ENCODE results near the gene RSPO1. TPM values are rescaled to one million over a fixed set of nuclear protein-coding genes. Genes with fewer than 3 reads are reported as not detected.

The RSPO1 gene
- polyA plus RNA-seq, 1 of the 3 experiments (the other 2 are of a cell fraction), result 0.03 TPM

- CTCF ChIA-PET, result interaction anchor here (0.6 to 13.8 kb wide), 53 partner anchors 8 to 1166 kb away, joined by 3 to 358 read pairs (median 4); partner anchors contain the start of genes DNALI1, GNL2 and RSPO1
- peaks cover 1% of the 10 kb centered on the region; the same call in 1 of the 2 replicates for H3K79me2 ChIP-seq (ENCODE audit: insufficient read depth)
- H3K4me3 ChIP-seq (ENCODE audit: low read depth in 2 of 2, low read length in 1 of 2), result peak overlapping the region in 1 of 2 experiments; percentile 28; a peak in 1 of 4 replicates
- H3K36me3 ChIP-seq (replicated peaks in 1 of 2; ENCODE audit: control insufficient read depth in 1 of 2, insufficient read depth in 2 of 2, low read length in 1 of 2), result peaks cover 29 to 41% of the 10 kb centered on the region in 2 experiments
- TF ChIP-seq CHD2 (IDR thresholded peaks at IDR 0.05; ENCODE audit: low read length, partially characterized antibody) (no peak), ELF1 (IDR thresholded peaks at IDR 0.05) (no peak), RXRA (IDR thresholded peaks at IDR 0.05; ENCODE audit: borderline replicate concordance, low read depth) (no peak), JUND (IDR thresholded peaks at IDR 0.05) (no peak), FOSL2 (IDR thresholded peaks at IDR 0.05; ENCODE audit: borderline replicate concordance, low read depth) (peak; percentile 35; the same call in 1 of the 2 replicates), IRF3 (IDR thresholded peaks at IDR 0.05; ENCODE audit: low read depth, low read length) (no peak), TCF12 (IDR thresholded peaks at IDR 0.05) (no peak), CTCF (IDR thresholded peaks at IDR 0.05) (peak; percentile 95), MAX (IDR thresholded peaks at IDR 0.05; ENCODE audit: low read depth) (no peak), RAD21 (IDR thresholded peaks at IDR 0.05; ENCODE audit: low read length) (peak; percentile 92), GABPA (IDR thresholded peaks at IDR 0.05; ENCODE audit: low read depth) (no peak), SMC3 (IDR thresholded peaks at IDR 0.05; ENCODE audit: low read depth, low read length) (peak; percentile 72), RFX5 (IDR thresholded peaks at IDR 0.05; ENCODE audit: low read length) (peak; percentile 29; the same call in 1 of the 2 replicates)
- H3K4me2 ChIP-seq, result no peak overlapping the region
- H2AFZ ChIP-seq (ENCODE audit: low read depth), result peak overlapping the region; percentile 66
- H3K4me1 ChIP-seq (ENCODE audit: control insufficient read depth in 1 of 2, insufficient read depth in 2 of 2, low read depth in 1 of 2, low read length in 1 of 2), result 0 out of 4 replicates have a peak, but pooled peaks cover 0 to 2% of the 10 kb centered on the region in 2 experiments
- no peaks in the 10 kb centered on the region for H3K9me3 ChIP-seq
- H3F3A ChIP-seq (replicated peaks; ENCODE audit: insufficient read depth), result no peaks in the 10 kb centered on the region
- WGBS (ENCODE audit: low lambda C conversion rate), result 57% methylated on average over 5 of the region's 5 CpGs
- no peak overlapping the region for H3K27ac ChIP-seq (ENCODE audit: low read depth in 2 of 2, low read length in 1 of 2)
- H4K20me1 ChIP-seq (ENCODE audit: insufficient read depth), result no peaks in the 10 kb centered on the region
- no peaks in the 10 kb centered on the region for H3K9me2 ChIP-seq
- H3K27me3 ChIP-seq (ENCODE audit: insufficient read depth), result no peaks in the 10 kb centered on the region
- POLR2A ChIA-PET, result interaction anchor here (1.1 kb wide), 1 partner anchor 81 kb away, joined by 3 read pairs; no protein-coding TSS in a partner anchor
- no peak overlapping the region for H3K9ac ChIP-seq
- peak; percentile 63 for DNase-seq
Measured at GRCh38 chr1:37682334-37682987, 47.8 kb upstream of the RSPO1 start.

- DNase-seq, result no peak
- H3K9me2 ChIP-seq, result no peaks in the 10 kb centered on the region
- no peak overlapping the region for H3K27ac ChIP-seq (ENCODE audit: low read depth in 2 of 2, low read length in 1 of 2)
- H3K27me3 ChIP-seq (ENCODE audit: insufficient read depth), result no peaks in the 10 kb centered on the region
- ChIA-PET CTCF (interaction anchor here (1.0 to 13.8 kb wide), 11 partner anchors 8 to 227 kb away, joined by 3 to 358 read pairs (median 4); partner anchors contain the start of gene MEAF6), POLR2A (no interaction called here)
- no peaks in the 10 kb centered on the region for H3K79me2 ChIP-seq (ENCODE audit: insufficient read depth)
- H3K4me1 ChIP-seq (ENCODE audit: control insufficient read depth in 1 of 2, insufficient read depth in 2 of 2, low read depth in 1 of 2, low read length in 1 of 2), result 0 out of 4 replicates have a peak, but pooled peaks cover 0 to 2% of the 10 kb centered on the region in 2 experiments
- no peaks in the 10 kb centered on the region for H3K9me3 ChIP-seq
- peaks cover 27 to 34% of the 10 kb centered on the region in 2 experiments for H3K36me3 ChIP-seq (replicated peaks in 1 of 2; ENCODE audit: control insufficient read depth in 1 of 2, insufficient read depth in 2 of 2, low read length in 1 of 2)
- no peak overlapping the region for H2AFZ ChIP-seq (ENCODE audit: low read depth)
- no peak overlapping the region for H3K4me2 ChIP-seq
- H4K20me1 ChIP-seq (ENCODE audit: insufficient read depth), result no peaks in the 10 kb centered on the region
- no peaks in the 10 kb centered on the region for H3F3A ChIP-seq (replicated peaks; ENCODE audit: insufficient read depth)
- H3K4me3 ChIP-seq (ENCODE audit: low read depth in 2 of 2, low read length in 1 of 2), result no peak overlapping the region
- 90% methylated on average over 3 of the region's 3 CpGs for WGBS (ENCODE audit: low lambda C conversion rate)
- no peak overlapping the region for H3K9ac ChIP-seq
- TF ChIP-seq TAF1 (IDR thresholded peaks at IDR 0.05; ENCODE audit: borderline replicate concordance, low read depth, low read length) (no peak), NFIC (IDR thresholded peaks at IDR 0.05; ENCODE audit: borderline replicate concordance) (no peak), USF1 (IDR thresholded peaks at IDR 0.05; ENCODE audit: borderline replicate concordance, low read depth) (no peak), MEF2A (IDR thresholded peaks at IDR 0.05; ENCODE audit: borderline replicate concordance, low read depth) (no peak), CTCF (IDR thresholded peaks at IDR 0.05) (no peak), RFX5 (IDR thresholded peaks at IDR 0.05; ENCODE audit: low read length) (no peak), JUND (IDR thresholded peaks at IDR 0.05) (no peak), GATA2 (CRISPR knock-in tag; IDR thresholded peaks at IDR 0.05) (no peak), IRF3 (IDR thresholded peaks at IDR 0.05; ENCODE audit: low read depth, low read length) (no peak), TCF12 (IDR thresholded peaks at IDR 0.05) (no peak), FOSL2 (IDR thresholded peaks at IDR 0.05; ENCODE audit: borderline replicate concordance, low read depth) (no peak), ELF1 (IDR thresholded peaks at IDR 0.05) (no peak), TEAD4 (IDR thresholded peaks at IDR 0.05; ENCODE audit: borderline replicate concordance, insufficient read depth) (no peak)
Measured at GRCh38 chr1:37680933-37681332, 46.2 kb upstream of the RSPO1 start.
